IPS-18a (cell line): ENCODE results near the gene SUSD1.

Experiments
- H3K27ac ChIP-seq: one replicate; pipeline ENCODE4 v1.5.1; 2013; ENCODE audit warnings: low read length
- H3K27me3 ChIP-seq: one replicate; pipeline ENCODE4 v1.6.1; 2013; ENCODE audit warnings: mild to moderate bottlenecking, low read length; ENCODE audit not compliant: control insufficient read depth, insufficient read depth
- H3K36me3 ChIP-seq: one replicate; pipeline ENCODE4 v1.6.1; 2013; ENCODE audit warnings: low read depth, low read length; ENCODE audit not compliant: control insufficient read depth
- H3K4me1 ChIP-seq: one replicate; pipeline ENCODE4 v1.6.1; 2013; ENCODE audit warnings: low read depth, low read length; ENCODE audit not compliant: control insufficient read depth
- H3K4me3 ChIP-seq: one replicate; pipeline ENCODE4 v1.5.1; 2013; ENCODE audit warnings: low read length
- H3K9ac ChIP-seq: one replicate; pipeline ENCODE4 v1.6.1; 2013; ENCODE audit warnings: mild to moderate bottlenecking, low read length, moderate library complexity
- H3K9me3 ChIP-seq: one replicate; pipeline ENCODE4 v1.6.1; 2013; ENCODE audit warnings: low read depth, low read length; ENCODE audit not compliant: control insufficient read depth

SUSD1 gene

DNA sequence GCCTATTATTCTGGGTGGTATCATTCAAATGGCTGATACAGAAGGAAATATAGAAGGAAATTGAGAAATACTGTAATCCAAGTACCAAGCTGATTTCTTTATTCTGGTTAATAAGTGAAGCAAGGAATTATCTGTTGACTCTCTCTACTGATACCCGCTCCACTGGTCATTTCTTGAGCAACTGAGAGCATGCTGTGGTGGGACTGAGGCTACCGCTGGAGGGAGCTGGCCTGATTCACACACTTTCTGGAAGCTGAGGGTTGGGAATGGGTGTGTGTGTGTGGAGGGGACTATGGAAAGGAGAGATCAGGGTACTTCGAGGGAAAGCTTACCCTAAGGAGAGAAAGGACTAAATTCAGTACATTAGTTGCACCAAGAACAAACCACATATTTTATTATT, 174.4 kb downstream of the SUSD1 start:
- H3K27me3 ChIP-seq = no peaks in the 10 kb centered on the region
- H3K27ac ChIP-seq = no peak overlapping the region
- no peak overlapping the region for H3K4me3 ChIP-seq
- H3K4me1 ChIP-seq = no peaks in the 10 kb centered on the region
- H3K36me3 ChIP-seq = no peaks in the 10 kb centered on the region
- H3K9ac ChIP-seq = no peak overlapping the region
- no peaks in the 10 kb centered on the region for H3K9me3 ChIP-seq

DNA sequence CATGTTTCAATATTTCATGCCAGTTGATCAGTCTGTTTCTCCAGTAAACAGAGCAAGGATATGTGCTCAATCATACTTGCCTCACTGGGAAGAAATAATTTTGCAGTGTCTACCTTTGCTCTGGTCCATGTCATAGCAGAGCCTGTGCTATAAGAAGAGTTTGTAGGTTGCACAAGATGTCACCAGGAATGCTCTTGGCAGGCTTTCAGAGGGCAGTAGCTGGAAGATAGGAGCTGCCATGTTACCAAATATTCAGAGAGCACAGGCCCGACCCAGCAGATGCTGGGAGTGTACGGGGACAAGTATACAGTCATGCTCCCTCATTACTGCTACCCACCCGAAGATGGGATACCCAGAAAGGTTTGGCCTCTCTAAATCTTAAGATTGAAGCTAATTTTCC, 175.8 kb downstream of the SUSD1 start:
- H3K27ac ChIP-seq = no peak overlapping the region
- H3K4me1 ChIP-seq = no peaks in the 10 kb centered on the region
- H3K9me3 ChIP-seq = no peaks in the 10 kb centered on the region
- no peak overlapping the region for H3K4me3 ChIP-seq
- H3K9ac ChIP-seq = no peak overlapping the region
- no peaks in the 10 kb centered on the region for H3K36me3 ChIP-seq
- H3K27me3 ChIP-seq = no peaks in the 10 kb centered on the region

DNA sequence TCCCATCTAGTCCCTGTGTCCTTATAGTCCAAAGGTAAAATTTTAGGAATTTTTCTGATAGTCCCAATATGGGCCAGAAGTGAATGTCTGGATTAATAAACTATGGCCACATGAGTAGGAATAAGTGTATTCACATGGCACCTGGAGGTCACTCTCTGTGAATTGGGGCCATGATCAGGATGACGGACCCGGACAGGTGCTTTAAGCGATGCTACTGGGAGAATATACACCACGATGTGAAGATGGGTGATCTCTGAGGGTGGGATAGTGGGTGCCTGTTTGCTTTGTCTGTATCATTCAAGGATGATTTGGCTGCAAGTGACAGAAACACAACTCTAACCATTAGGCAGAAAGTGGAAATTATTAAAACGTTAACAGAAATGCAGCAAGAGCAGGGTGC, 177.3 kb downstream of the SUSD1 start:
- Histone ChIP-seq H3K27me3 (no peaks in the 10 kb centered on the region), H3K4me1 (no peaks in the 10 kb centered on the region), H3K9ac (no peak overlapping the region), H3K36me3 (no peaks in the 10 kb centered on the region), H3K4me3 (no peak overlapping the region), H3K27ac (no peak overlapping the region), H3K9me3 (no peaks in the 10 kb centered on the region)

DNA sequence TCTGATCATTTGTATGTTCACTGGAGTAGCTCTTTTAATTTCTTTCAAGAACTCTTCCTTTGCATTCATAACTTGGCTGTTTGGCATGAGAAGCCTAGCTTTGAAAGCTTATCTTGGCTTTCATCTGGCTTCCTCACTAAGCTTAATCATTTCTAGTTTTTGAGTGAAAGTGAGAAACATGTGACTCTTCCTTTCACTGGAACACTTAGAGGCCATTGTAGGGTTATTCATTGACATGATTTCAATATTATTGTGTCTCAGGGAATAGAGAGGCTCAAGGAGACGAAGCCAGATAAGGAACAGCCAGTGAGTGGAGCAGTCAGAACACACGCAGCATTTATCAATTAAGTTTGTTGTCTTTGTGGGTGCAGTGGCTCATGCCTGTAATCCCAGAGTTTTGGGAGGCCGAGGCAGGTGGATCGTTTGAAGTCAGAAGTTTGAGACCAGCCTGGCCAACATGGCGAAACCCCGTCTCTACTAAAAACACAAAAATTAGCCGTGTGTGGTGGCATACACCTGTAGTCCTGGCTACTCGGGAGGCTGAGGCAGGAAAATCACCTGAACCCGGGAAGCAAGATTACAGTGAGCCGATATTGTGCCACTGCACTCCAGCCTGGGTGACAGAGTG, 180.2 kb downstream of the SUSD1 start:
- H3K9me3 ChIP-seq = no peaks in the 10 kb centered on the region
- H3K36me3 ChIP-seq = no peaks in the 10 kb centered on the region
- H3K4me1 ChIP-seq = no peaks in the 10 kb centered on the region
- no peak overlapping the region for H3K9ac ChIP-seq
- H3K27me3 ChIP-seq = no peaks in the 10 kb centered on the region
- H3K4me3 ChIP-seq = no peak overlapping the region
- H3K27ac ChIP-seq = no peak overlapping the region

DNA sequence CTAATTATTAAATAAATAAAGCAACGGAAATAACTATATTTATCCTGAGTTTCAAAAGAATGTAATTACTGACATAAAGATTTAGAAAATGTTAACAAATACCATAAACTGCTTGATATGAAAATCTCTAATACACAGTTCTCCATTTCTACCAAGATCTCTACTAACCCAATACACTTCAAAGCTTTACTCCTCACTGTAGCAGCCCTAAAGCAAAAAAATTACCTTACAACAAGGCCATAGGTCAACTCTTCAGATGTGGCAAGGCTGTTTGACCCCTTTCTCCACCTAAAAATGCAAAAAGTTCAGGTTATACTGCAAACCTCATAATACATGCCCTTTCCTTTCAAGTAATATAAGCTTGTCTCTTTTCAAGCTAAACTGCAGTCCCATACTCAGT, 181.8 kb downstream of the SUSD1 start:
- H3K9me3 ChIP-seq = no peaks in the 10 kb centered on the region
- no peaks in the 10 kb centered on the region for H3K4me1 ChIP-seq
- H3K27me3 ChIP-seq = no peaks in the 10 kb centered on the region
- no peak overlapping the region for H3K27ac ChIP-seq
- H3K9ac ChIP-seq = no peak overlapping the region
- H3K36me3 ChIP-seq = no peaks in the 10 kb centered on the region
- no peak overlapping the region for H3K4me3 ChIP-seq

DNA sequence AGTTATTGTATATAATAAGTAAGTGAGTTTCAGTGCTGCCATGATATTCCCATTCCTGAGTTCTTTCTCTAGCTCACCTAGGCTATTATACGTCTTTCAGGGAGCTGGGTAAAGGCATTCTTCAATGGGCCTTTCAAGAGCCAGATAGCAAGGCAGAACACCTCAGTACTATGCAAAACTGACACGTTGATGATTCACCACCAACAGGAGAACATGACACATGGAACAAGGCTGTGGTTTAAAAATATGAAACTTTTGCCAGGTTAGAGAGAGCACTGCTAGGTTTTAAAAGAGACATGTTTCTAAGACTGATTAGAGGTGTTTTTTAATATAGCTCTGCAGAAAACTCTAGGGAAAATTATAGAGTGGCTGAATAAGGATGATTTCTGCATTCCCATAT, 182.6 kb downstream of the SUSD1 start:
- no peaks in the 10 kb centered on the region for H3K9me3 ChIP-seq
- H3K9ac ChIP-seq = no peak overlapping the region
- H3K4me1 ChIP-seq = no peaks in the 10 kb centered on the region
- H3K4me3 ChIP-seq = no peak overlapping the region
- no peak overlapping the region for H3K27ac ChIP-seq
- no peaks in the 10 kb centered on the region for H3K27me3 ChIP-seq
- H3K36me3 ChIP-seq = no peaks in the 10 kb centered on the region

DNA sequence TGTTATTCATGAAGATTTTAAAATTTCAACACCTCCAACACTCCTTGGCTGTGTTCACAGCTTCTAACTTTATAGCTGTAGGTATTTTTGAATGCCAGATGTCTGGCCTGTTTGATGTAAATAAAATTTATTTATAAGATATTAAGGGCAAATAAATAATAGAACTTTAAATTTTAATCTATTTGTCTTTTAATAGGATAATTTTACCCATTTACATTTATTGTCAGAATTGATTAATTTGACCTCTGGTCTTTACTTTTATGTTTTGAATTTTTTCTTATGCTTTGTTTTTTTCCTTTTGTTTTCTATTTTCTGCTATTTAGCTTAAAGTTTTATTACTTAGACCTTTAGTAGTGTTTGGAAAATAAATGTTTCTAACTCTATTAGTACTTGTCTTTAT, 183.9 kb downstream of the SUSD1 start:
- H3K9ac ChIP-seq = no peak overlapping the region
- H3K9me3 ChIP-seq = no peaks in the 10 kb centered on the region
- no peak overlapping the region for H3K27ac ChIP-seq
- H3K4me3 ChIP-seq = no peak overlapping the region
- no peaks in the 10 kb centered on the region for H3K36me3 ChIP-seq
- no peaks in the 10 kb centered on the region for H3K4me1 ChIP-seq
- H3K27me3 ChIP-seq = no peaks in the 10 kb centered on the region
